Osteoblast (primary cell): ENCODE measurements around the gene UBE2D2. TPM values are rescaled to one million over a fixed set of nuclear protein-coding genes. Genes with fewer than 3 reads are reported as not detected.
A peak's percentile ranks its signal among the peaks of the same experiment; 100 is the strongest.

Source experiments
- DNase-seq: peaks from one replicate; pipeline ENCODE4 v3.0.0; 2011; ENCODE audit warnings: low spot score, mixed read lengths; ENCODE audit not compliant: insufficient read length; ENCODE audit errors: missing footprints
- H2AFZ ChIP-seq: 2 replicates; pipeline ENCODE4 v1.6.0; 2011; ENCODE audit warnings: mild to moderate bottlenecking, low read length
- H3K27ac ChIP-seq: 2 replicates; pipeline ENCODE4 v1.5.1; 2011; ENCODE audit warnings: mild to moderate bottlenecking, low read depth, low read length, moderate library complexity
- H3K27me3 ChIP-seq: 2 replicates; pipeline ENCODE4 v1.6.0; 2012; ENCODE audit warnings: mild to moderate bottlenecking, control low read depth, inconsistent platforms, low read length, moderate library complexity; ENCODE audit not compliant: insufficient read depth
- H3K36me3 ChIP-seq: 2 replicates; pipeline ENCODE4 v1.5.1; 2011; ENCODE audit warnings: mild to moderate bottlenecking, low read length, control low read depth, moderate library complexity; ENCODE audit not compliant: insufficient read depth
- H3K4me1 ChIP-seq: 2 replicates; pipeline ENCODE4 v1.5.1; 2011; ENCODE audit warnings: mild to moderate bottlenecking, low read length, control low read depth, moderate library complexity; ENCODE audit not compliant: insufficient read depth
- H3K4me2 ChIP-seq: 2 replicates; pipeline ENCODE4 v1.6.0; 2011; ENCODE audit warnings: mild to moderate bottlenecking, low read length; ENCODE audit not compliant: insufficient read depth
- H3K4me3 ChIP-seq: fragments of 200-600 bp; sonication (generic); 3 replicates; pipeline ENCODE4 v1.5.1; 2012; ENCODE audit warnings: mild to moderate bottlenecking, low read length, inconsistent platforms; ENCODE audit not compliant: insufficient read depth
- H3K79me2 ChIP-seq: 2 replicates; pipeline ENCODE4 v1.6.0; 2012; ENCODE audit warnings: mild to moderate bottlenecking, low read length, control low read depth, inconsistent platforms; ENCODE audit not compliant: insufficient read depth
- H3K9me3 ChIP-seq: 2 replicates; pipeline ENCODE4 v1.5.1; 2011; ENCODE audit warnings: low read depth, low read length, control low read depth
- H4K20me1 ChIP-seq: 2 replicates; pipeline ENCODE4 v1.6.0; 2012; ENCODE audit warnings: mild to moderate bottlenecking, low read length, control low read depth; ENCODE audit not compliant: insufficient read depth
- total RNA-seq: library from RNA; depleted of rRNA; stranded (reverse); fragments of >200 nt; gene quantifications from 2 replicates; pipeline ENCODE4 v1.2.3, GENCODE V29; 2012
- TF ChIP-seq, protein P1 (sequence below): IDR thresholded peaks from 2 replicates; pipeline ENCODE4 v1.5.1; 2011; ENCODE audit warnings: mild to moderate bottlenecking, low read depth, low read length, moderate library complexity; ENCODE audit errors: extremely low read depth

The UBE2D2 gene
- total RNA-seq, 1 donor: 52.8 TPM

DNA sequence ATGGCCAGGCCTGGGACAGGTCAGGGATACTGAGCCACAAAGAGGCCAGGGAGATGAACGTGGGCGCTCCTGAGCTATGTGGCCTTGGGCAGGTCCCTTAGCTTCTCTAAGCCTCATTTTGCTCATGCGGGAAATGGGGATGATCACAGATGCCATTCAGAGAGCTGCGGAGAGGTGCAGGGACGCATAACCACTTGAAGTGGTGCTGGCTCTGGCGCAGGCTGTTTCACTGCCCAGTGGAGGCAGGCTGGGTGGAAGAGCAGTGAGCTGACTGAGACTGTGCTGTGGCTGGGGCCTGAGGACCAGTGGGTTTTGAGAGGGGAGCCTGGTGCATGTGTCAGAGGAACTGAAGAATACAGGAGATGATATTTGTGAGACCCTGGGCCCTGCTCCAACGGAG, 105.4 kb downstream of the UBE2D2 start:
- H4K20me1 ChIP-seq: peaks cover 67% of the 10 kb centered on the region
- peaks cover 99% of the 10 kb centered on the region for H3K79me2 ChIP-seq
- H3K27ac ChIP-seq: peak overlapping the region; percentile 87
- H3K4me3 ChIP-seq: no peak overlapping the region
- H3K36me3 ChIP-seq: peaks cover 19% of the 10 kb centered on the region
- H2AFZ ChIP-seq: no peak overlapping the region
- peaks cover 96% of the 10 kb centered on the region for H3K4me1 ChIP-seq
- no peaks in the 10 kb centered on the region for H3K9me3 ChIP-seq
- TF ChIP-seq, protein P1, sequence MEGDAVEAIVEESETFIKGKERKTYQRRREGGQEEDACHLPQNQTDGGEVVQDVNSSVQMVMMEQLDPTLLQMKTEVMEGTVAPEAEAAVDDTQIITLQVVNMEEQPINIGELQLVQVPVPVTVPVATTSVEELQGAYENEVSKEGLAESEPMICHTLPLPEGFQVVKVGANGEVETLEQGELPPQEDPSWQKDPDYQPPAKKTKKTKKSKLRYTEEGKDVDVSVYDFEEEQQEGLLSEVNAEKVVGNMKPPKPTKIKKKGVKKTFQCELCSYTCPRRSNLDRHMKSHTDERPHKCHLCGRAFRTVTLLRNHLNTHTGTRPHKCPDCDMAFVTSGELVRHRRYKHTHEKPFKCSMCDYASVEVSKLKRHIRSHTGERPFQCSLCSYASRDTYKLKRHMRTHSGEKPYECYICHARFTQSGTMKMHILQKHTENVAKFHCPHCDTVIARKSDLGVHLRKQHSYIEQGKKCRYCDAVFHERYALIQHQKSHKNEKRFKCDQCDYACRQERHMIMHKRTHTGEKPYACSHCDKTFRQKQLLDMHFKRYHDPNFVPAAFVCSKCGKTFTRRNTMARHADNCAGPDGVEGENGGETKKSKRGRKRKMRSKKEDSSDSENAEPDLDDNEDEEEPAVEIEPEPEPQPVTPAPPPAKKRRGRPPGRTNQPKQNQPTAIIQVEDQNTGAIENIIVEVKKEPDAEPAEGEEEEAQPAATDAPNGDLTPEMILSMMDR: no peak
- peak overlapping the region; percentile 74 for H3K4me2 ChIP-seq
- H3K27me3 ChIP-seq: no peaks in the 10 kb centered on the region
- DNase-seq: no peak

DNA sequence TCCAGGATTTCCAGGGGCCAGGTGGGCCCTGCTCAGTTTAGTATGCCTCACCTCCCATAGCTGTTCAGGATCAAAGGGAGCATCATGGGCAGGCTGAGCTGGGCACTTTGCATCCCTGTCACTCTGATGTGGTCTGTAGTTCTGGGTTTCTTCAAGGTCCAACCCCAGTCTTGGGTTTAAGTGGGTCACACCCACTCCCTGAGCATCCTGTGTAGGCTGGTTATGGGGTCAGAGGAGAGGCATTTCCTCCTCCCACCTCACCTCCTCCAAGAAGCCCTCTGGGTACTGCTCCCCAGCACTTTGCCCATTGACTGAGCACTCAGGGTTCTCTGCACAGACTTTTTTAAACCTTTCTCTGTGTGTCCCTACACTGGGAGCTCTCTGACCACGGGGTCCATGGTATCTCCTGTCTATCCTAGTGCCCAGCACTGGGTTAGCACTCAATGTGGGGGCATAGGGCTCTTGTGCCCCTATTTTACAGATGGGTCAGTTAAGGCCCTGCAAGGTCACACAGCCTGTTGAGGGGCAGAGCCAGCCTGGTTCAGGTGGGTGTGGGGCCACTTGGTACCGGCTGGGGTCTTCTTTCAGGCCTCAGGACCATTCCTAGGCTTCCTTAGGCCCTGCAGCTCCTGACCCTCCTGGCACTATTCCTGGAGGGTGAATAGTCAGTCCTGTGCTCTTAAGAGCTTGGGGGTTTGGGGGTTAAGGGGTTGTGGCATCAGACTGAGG, 106.0 kb downstream of the UBE2D2 start:
- H2AFZ ChIP-seq: no peak overlapping the region
- DNase-seq: no peak
- no peaks in the 10 kb centered on the region for H3K27me3 ChIP-seq
- H3K4me2 ChIP-seq: peak overlapping the region; percentile 74
- TF ChIP-seq, protein P1: no peak
- peaks cover 21% of the 10 kb centered on the region for H3K36me3 ChIP-seq
- H3K9me3 ChIP-seq: no peaks in the 10 kb centered on the region
- H3K27ac ChIP-seq: peak overlapping the region; percentile 87
- peaks cover 66% of the 10 kb centered on the region for H4K20me1 ChIP-seq
- peaks cover 94% of the 10 kb centered on the region for H3K4me1 ChIP-seq
- peaks cover 99% of the 10 kb centered on the region for H3K79me2 ChIP-seq
- no peak overlapping the region for H3K4me3 ChIP-seq

DNA sequence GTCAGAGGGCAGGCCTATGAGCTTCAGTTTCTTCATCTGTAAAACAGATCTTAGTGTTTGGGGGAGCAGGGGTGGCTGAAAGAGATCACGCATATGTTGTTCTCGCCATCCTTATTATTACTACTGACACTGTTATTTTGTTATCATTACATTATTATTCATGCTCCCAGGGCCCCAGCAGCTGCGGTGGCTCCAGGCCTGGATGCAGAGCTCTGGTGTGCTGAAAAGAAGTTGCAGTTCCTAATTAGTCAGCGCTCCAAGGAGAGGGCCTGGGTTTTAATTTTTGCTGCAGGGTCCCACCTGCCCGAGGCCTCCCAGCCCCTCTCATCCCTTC, 106.6 kb downstream of the UBE2D2 start:
- peaks cover 66% of the 10 kb centered on the region for H4K20me1 ChIP-seq
- H3K27ac ChIP-seq: peak overlapping the region; percentile 87
- peaks cover 19% of the 10 kb centered on the region for H3K36me3 ChIP-seq
- H3K4me3 ChIP-seq: peak overlapping the region; percentile 60
- no peak overlapping the region for H2AFZ ChIP-seq
- peaks cover 92% of the 10 kb centered on the region for H3K4me1 ChIP-seq
- TF ChIP-seq, protein P1: no peak
- peak; percentile 97 for DNase-seq
- H3K27me3 ChIP-seq: no peaks in the 10 kb centered on the region
- H3K4me2 ChIP-seq: peak overlapping the region; percentile 74
- no peaks in the 10 kb centered on the region for H3K9me3 ChIP-seq
- H3K79me2 ChIP-seq: peaks cover 99% of the 10 kb centered on the region

- peaks cover 68% of the 10 kb centered on the region for H4K20me1 ChIP-seq
- DNase-seq: peak; percentile 94
- H3K27ac ChIP-seq: peak overlapping the region; percentile 87
- TF ChIP-seq, protein P1: no peak
- H3K27me3 ChIP-seq: no peaks in the 10 kb centered on the region
- peak overlapping the region; percentile 60 for H3K4me3 ChIP-seq
- peaks cover 23% of the 10 kb centered on the region for H3K36me3 ChIP-seq
- H3K79me2 ChIP-seq: peaks cover 99% of the 10 kb centered on the region
- H3K4me1 ChIP-seq: peaks cover 93% of the 10 kb centered on the region
- no peak overlapping the region for H2AFZ ChIP-seq
- peak overlapping the region; percentile 74 for H3K4me2 ChIP-seq
- H3K9me3 ChIP-seq: no peaks in the 10 kb centered on the region
These were observed 107.1 kb downstream of the UBE2D2 start for GRCh38 chr5:139668064-139668880.
